ENCODE measurements around the gene PSMA2.
A peak's percentile ranks its signal among the peaks of the same experiment; 100 is the strongest.

PSMA2 gene

DNA sequence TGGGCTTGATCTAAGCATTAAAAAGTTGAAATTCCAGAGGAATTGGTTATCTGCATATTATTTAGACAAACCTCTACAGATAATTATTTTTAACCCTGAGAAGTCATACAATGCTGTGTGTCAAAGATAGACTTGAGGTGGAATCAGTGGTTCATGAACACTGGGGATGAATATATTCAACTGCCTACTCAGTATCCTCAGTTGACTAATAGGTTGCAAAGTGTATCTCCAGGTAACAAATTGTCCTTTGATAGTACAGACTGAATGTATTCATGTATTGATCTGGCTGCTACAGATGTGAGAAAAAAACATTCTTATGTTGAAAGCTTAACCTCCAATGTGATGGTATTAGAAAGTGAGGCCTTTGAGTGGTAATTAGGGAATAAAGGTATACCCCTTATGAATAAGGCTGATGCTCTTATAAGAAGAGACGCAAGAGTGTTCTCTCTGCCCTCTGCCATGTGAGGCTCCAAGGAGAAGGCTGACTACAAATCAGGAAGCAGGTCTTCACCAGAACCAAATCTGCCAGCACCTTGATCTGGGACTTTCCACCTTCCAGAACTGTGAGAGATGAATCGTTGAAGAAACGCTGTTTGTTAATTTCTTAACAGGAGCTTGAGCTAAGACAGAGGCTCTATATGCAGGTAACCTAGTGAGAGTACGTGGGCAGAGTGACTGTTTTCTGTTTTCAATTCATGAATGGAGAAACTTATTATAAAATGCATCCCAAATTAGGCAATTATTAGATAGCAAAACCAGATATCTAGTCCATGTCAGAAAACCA, 7.7 kb upstream of the PSMA2 start:
- DNase-seq: no peak

DNA sequence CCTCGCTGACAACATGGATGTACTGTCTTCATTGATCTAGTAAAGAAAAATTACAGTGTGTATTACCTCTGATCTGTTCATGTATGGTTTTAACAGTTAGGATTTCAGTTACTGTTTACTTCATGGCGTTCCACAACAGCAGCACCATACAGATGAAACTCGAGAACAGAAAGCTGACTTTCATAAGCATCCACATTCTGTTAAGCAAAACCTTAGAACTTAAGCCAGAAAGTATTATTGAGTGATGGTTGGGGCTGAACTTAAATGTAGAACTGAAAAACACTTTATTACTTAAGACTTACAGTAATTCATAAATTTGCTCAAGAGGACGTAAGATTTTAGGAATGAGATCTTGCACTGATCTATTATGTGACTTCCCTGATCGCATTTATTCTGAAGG, 3.9 kb upstream of the PSMA2 start:
- no peak for DNase-seq

DNA sequence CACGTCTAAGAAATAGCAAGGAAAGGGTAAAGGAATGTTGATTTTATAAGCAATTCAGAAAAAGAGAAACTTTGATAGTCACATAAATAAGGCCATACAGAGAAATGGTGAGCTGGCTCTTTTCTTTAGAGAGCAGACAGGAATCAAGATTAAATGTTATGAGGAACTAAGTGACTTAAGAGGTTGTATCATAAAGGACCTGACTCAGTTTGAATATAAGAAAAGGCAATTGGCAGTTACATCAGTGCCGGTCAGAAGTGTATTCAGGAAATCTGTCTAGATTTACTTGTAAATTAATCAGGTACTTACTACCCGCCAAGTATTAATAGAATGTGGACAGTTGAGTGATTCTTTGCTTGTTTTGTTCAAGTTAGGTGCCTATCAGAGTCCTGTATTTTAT, 2.3 kb upstream of the PSMA2 start:
- no peak for DNase-seq

DNA sequence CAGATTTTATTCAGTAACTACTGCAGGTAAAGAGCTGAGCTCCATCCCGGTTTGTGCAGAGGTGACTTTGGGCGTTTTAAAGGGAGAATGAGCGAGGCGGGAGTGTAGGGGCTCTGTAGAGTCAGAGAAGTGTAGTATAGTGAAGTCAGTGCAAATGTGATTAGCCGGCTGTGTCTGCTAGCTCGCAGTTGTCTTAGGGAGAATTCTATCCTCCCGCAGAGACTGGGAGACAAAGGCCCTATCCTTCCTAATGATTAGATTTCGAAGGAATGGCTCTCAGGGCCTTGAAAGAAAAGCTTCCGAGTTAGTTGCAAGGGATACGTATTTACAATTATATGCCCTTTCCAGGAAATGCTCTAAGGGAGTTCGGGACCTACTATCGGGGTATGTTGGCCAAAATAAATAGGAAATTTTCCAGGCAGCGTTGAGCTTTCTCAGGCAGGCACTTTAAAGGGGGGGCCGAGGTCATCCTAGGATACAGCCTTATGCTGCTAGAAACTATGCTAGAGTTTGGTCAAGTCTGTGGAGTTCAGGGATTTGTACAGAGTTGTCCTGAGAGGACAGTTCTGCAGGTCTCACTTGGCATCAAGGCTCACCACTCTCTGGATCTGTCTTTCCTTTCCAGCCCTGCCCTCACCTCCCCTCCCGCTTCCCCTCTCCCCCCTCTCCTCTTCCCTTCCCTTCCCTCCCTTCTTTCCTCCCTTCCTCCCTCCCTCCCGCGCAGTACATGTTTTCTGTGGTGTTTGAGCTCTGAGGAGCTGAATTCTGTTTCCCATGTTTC, 1.0 kb upstream of the PSMA2 start:
- DNase-seq: no peak

DNA sequence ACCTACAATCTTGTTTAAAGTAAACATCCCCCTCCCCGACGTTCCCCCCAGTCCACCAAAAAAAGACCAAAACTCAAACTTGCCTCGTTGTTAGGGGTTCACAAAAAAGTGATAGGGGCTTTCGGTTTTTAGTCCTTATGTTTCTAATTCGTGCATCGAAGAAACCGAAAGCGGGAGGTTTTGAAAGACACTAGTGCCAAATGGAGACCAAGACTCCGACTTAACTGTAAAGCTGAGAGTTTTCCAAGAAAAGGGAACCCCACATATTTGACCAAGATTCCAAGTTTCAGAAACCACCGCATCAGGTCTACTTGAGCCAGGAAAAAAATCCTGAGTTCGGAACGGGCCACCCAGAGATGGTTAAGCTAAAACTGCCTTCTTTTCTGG, 534 bp downstream of the PSMA2 start:
- no peak for DNase-seq

DNA sequence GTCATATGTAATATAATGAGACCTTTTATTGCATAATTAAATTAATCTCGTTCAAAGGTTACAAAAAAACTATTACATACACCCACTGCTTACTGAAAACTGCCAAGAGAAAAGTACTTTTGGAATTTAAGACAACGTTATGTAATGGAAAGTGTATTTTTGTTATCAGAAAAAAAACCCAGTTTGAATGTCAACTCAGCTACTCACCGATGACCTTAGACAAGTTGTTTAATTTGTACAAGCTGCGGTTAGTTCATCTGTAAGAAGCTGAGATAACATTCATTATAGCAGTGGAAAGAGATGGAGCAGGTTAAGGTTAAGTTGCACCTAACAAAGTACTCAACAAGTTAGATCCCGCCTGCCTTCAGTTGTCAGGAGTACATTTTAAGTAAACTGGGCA, 1.1 kb downstream of the PSMA2 start:
- no peak for DNase-seq

DNA sequence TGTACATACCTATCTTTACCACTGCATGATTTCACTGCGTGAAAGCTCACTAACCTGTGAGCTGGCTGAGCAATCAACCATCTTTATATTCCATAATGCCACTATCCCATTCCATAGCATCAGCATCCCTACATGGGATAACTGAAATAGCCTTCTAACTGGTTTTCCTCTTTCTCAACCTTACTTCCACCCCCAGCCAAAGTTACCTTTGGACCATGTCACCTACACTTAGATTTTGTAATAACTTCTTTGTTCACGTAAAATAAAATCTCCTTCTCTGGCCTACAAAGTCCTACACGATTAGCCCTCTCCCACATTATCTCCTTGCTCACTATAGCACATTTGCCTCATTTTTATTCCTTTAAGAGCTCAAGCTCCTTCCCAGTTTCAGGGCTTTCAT, 2.5 kb downstream of the PSMA2 start:
- DNase-seq: no peak

DNA sequence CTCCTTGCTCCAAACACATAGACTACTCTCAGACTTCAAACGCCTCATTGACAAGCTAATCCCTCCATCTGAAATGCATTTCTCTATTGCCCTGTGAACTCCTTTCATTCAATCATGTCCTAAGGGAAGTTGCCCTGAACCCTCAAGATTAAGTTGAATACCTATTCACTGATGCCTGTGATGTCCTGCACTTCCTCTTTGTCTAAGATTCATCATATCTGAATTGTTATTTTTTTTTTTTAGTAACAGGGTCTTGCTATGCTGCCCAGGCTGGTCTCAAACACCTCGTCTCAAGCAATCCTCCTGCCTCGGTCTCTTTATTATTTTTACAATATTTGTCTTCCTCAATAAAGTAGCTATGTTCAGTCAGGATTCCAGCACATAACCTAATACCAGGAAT, 3.2 kb downstream of the PSMA2 start:
- no peak for DNase-seq

DNA sequence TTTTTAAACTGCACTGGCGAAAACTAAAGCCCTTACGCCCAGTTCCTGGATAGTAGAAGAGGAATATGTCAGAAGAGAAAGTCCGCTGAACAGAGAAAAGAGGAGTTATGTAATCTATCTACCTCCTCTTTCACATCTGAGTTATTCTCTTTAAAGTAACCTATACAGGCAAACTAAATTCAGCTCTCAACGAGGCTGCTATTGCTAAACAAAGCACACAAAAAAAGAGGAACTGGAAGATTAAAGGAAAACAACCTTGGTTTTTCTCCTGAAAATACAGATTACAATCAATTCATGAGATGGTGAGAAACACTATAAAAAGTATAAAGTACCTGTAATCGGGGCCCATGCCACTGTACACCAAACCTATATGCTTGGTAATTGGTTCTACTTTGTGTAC, 5.8 kb downstream of the PSMA2 start:
- DNase-seq: no peak

DNA sequence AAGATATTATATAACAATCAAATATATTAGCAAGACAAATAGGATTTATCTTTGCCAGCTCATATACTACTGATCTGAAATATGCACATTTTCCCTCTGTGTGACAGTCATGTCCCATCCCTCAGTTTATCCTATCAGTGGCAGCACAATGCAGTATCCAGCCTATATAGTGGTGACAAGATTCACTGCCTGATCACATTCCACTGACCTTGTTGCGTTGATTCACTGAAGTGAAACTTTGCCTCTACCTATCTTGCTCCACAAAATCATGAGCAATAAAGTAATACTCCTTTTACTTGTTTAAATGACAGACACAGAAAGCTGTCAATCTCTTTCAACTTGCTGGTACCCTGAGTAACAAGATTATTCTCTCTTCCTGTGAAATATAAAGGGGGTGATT, 6.3 kb downstream of the PSMA2 start:
- DNase-seq: no peak

DNA sequence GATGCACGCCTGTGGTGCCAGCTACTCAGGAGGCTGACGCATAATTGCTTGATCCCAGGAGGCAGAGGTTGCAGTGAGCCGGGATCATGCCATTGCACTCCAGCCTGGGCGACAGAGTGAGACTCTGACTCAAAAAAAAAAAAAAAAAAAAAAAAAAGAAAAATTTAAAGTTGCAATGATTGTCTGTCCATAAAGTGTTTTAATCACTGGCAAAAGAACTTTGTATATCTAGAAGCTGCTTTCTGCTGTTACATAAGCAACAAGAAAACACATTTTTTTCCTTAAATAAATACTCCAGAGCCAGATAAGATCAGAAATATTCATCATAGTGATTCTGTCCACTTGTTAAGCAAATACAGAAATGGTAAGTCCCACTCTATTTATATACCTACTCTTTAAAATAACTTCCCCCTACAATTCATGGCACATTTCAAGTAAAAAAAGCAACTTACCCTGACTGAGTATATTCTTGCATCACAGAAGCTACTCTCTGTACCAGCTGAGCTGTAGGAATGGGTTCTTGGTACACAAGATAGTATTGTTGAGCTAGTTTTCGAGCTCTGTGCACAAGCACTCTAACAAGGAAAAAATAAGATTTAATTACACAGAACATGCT, 7.6 kb downstream of the PSMA2 start:
- no peak for DNase-seq

DNA sequence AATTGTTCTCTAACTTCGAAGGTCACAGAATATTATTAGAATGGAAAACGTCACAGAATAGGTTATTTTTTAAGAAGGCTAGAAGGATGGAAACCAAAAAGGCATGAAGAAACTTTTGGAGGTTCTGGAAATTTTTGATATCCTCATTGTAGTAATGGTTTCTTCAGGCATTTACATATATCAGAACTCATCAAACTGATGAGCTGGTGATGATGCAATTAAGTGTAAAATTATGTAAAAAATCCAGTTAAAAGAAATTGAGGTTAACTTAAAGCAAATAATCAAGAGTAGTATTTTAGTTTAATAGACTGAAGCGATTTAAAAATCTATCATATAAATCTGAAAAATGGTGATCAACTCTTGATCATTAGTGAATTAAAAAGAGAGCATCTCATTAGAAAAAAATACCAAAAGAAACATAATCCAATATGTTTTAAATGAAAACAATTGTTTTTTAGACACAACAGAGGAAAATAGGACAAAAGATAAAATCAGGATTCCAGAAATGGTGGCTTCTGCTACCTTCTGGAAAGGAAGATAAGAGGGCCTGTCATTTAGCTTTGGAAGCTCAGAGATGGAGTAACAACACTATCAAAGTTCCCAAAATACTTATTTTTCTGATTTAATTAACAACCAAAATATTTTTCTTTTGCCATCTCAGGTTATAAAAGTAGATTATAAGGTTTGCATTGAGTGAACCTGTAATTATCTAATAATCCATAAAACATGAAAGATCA, 9.8 kb downstream of the PSMA2 start:
- no peak for DNase-seq

DNA sequence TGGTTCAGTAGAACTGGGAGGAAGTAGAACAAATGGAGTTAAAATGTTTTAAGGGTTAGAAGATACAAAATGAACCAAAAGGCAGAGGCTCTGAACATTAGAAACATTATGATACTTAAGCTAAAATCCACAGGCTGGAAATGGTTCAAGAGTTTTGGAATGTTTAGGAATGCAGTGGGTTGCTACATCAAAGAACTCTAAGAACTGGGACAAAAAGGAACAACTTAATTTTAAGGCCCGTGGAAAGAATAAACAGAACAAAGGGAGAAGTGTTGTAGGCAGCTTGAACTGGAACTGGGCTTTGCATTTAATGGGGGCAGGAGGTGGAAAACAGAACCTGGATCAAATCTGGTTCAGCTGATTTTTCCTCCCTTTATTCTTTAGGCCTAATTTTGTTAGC, 16.6 kb downstream of the PSMA2 start:
- no peak for DNase-seq

DNA sequence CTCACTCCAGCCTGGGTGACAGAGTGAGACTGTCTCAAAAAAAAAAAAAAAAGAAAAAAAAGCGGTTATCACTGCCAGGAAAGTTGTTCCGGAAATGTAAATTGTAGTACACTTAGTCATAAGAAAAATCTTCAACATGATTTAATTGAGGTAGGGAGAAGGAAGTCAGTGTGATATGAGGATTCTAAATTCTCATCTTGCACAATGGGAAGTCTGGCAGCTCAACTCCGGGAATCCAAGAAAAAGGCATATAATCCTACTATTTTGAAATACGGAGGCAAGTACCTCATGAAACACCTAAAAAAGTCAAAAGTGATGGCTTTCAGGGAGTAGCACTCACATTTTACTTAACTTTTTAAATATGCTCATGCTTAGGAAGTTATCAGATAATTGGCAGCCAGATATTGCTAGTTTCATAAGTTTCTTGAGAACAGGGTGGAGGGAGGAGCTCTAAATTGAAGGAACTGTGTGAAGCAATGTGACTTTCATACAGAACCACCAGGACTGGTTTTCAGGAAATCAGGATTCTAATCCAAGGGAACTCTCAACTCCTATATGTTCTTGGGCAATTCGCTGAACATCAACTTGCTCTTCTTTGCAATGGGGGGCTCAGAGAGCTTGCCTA, 17.4 kb downstream of the PSMA2 start:
- no peak for DNase-seq

DNA sequence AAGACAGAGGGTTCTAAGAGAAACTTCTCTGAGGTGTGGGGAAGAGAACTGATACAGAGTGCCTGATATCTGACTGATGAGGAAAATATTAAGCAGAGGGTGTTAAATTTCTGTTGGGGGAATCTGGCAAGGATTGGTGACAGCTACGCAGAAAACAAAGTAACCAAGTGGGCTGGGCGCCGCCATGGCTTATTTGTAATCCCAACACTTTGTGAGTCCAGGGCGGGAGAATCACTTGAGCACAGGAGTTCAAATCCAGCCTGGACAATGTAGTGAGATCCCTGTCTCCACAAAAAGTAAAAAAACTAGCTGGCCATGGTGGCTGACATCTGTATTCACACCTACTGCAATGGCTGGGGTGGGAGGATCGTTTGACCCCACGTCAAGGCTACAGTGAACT, 18.0 kb downstream of the PSMA2 start:
- no peak for DNase-seq

DNA sequence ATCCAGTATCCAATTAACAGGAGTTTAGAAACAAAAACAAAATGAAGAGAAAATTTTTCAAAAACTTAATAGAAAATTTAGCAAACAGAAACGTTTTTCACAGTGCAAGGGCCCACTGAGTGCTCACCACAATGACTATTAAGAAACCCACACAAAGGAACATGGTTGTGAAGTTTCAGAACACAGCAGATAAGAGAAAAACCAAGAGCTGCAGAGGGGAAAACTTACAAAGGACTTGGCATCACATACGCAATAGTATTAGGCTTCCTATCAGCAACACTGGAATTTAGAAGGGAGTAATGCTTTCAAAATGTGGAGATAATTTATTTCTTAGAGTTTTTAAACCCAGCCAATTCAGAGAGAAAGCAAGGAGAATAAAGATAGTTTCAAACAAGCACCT, 18.4 kb downstream of the PSMA2 start:
- DNase-seq: no peak

DNA sequence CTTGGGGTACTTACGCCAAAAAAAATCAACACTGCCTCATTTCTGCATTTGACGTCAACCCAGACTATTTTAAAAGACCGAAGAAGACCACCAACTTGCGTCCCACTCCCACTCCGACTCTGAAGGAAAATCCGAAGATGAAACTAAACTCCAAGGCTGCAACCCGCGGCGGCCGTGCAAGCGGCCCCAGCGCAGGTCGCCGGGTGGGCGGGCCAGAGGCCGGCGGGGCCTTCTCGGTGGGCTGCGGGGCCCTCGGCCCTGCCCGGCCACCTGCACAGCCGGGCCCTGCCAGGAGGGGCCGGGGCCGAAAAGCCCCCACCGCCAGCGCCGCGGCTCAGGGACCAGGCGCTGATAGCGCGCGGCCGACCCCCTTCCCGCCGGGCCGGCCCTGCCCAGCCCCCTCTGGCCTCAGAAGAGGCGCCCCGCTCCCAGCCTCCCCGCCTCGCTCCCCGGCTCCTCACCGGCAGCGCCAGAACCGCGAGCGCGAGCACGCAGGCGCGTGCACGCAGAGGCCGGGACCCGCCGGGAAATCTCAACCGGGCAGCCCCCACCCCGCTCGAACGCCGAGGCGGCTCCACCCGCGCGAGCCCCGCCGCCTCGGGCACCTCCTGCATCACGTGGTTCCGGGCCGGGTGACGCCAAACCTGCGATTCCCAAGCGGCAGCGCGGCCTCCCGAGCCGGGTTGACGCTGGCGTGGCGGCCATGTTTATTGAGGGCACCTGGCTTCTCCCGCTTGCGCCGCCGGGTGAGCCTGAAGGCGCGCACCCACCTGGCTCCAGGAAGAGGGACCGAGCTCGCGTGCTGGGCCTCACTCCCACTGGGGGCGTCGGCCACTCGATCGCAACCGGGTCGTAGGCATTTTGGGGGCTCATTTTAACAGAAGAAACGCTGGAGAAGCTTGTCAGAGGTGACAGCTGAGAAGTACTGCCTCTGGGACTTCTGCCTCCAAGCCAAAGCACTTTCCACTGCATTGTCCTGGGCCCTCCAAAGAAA, 20.2 kb downstream of the PSMA2 start, which contains the start of gene C7orf25:
Gene C7orf25, minus strand, starts transcription at position 617 of the 994 bp plus-strand sequence. CDS start 1,170 bp downstream, outside the sequence.
- peak; percentile 98 for DNase-seq

DNA sequence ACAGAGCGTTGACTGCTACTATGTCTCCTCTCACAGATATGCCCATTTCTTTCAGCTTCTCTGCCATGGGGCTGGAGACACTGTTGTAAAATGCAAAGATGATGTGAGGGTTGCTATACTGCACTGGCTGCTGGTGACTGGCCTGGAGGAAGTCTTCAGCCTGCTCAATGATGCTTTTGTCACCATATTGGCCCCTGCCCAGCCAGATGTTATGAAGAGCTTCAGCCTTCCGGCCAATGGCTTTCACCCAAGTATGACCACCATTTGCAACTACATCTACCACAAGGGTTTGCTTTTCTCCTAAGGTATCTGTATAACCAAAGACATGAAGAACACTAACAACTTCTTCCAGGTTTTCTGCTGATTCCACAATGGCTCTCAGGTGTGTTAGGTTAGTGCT, 21.7 kb downstream of the PSMA2 start:
- no peak for DNase-seq

DNA sequence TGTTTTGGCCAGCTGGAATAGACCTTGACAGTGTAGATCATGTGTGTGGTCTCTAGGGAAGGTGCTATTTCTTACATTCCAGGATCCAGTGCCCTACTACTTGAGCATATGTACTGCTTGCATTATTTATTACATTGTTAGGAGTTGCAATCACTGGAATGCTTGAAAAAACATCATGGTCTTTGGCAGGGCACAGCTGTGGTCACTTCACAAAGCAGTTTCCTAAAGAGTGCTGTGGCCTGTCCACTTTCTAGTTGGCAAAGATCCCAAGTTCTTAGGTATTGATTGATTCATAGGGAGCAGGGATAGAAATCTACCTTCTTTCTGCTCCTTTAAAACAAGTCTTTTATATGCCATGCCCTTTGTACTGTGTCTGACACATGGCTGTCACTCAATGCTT, 24.7 kb downstream of the PSMA2 start:
- DNase-seq: no peak

DNA sequence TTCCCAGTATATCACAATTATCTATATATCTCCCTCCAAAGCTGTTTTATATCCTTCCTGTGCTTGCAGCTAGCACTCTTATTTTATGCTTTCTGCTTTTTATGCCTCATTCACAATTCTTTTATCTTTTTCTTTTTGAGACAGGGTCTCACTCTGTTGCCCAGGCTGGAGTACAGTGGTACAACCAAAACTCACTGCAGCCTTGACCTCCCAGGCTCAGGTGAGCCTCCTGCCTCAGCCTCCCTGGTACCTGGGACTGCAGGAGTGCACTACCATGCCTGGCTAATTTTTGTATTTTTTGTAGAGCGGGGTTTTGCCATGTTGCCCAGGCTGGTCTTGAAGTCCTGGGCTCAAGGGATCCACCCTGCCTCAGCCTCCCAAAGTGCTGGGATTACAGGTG, 25.8 kb downstream of the PSMA2 start:
- DNase-seq: no peak

DNA sequence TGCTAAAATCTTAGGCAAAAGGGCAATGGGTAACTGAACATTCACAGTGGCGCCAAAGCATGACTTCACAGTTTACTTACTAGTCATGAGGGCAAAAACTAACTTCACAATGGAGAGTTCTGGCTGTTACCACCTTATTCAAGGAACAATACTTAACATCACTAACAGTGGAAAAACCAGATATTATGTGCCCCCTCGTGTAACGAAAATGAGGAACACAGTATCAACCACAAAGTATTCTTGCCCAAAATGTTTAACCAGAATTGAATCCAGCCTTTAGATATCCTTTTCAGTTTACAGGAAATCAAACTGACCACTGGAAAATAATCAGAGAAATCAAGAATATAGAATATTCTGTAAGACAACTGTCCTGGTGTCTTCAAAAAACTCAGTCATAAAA, 29.6 kb downstream of the PSMA2 start:
- no peak for DNase-seq

DNA sequence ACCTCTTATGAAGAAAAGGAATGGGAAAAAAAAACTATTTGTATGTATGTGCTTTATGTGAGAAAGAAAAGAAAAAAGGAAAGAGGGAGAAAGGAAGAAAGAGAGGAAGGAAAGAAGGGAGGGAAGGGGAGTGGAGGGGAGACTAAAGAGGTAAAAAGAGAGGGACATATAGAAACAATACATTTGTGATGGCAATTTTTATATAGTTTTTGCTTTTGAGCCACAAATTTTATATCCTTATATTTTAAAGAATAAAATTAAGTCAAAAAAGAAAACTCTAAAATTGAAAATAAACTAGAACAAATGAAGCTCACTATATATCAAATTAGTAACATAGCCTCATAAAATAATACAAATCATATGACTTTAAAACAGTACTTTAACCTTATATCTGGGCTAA, 31.1 kb downstream of the PSMA2 start:
- DNase-seq: no peak

All from activated CD8-positive, alpha-beta memory T cell treated with anti-CD3 and anti-CD28 coated beads for 24 hours (primary cell).